Left hindlimb (tissue), 1 donor: Measurements from ENCODE around the gene SEBOX.
A peak's percentile ranks its signal among the peaks of the same experiment; 100 is the strongest.

Experiments used
- DNase-seq: peaks from one replicate; pipeline ENCODE4 v3.0.0-alpha.2; 2018

SEBOX gene

DNA sequence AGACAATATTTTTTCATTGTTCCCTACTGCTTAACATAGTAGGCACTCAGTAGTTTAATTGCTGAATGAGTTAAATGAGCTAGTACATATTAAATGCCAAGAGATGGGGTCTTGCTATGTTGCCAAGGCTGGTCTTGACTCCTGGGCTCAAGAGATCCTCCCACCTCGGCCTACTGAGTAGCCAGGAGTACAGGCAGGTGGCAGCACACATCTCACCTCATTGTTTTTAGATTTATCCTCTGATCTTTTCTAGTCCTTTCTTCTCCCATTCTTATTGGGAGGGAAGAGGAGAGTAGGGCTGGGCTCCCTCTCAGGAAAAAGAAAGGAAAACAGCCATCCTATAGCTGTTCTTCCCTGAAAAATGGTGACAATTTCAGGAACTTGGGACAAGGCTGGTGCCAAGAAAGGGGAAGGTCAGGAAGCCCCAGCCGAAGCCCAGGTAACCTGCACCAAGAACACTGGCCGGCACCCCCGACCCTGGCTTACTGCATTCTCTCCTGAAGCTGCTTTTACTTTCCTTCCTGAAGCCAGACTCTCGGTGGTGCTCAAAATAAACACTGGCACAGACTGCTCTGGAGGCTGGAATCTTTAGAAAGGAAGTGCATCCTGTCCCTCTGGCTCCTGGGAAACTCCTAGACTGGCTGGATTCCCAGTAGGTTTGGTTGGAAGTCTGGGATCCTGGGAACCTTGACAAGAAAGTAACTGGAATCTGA is 26.8 kb downstream of the SEBOX start:
- DNase-seq: no peak

- DNase-seq: peak; percentile 78
Measured at GRCh38 chr17:28335959-28336871, 28.8 kb downstream of the SEBOX start.

DNA sequence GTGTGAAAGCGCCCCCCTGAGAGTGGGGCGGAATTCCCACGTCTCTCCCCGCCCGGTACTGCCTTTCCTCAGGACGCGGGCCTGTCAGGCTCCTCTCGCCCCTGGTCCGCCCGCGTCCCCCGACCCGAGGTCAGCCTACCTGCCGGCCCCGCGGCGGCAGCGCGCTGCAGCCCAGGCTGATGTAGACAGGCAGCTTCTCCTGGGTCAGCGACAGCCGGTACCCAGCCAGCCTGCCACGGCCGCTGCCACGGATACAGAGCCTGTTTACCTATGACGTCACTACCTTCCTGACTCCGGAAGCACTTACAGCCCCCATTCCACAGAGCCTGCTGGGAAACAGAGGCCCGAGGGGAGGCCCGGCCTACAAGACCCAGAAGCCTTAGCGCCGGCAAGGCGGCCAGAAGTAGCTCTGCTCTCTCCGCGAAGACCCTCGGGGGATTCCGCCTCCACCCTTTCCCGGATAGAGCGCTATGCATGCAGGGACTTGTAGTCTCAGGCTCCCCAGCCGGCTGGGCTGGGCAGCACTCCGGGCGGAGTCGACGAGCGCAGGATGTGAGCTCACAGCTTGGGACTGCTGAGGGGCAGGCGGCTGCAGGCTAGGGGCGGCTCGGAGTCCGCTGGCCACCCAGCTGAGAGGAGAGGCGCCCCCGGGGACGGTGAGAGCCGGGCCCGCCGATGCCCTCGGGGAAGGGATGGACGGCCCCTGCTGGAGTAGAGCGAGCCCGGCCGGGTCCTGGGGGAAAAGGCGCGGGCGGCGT is 29.6 kb downstream of the SEBOX start, which contains the start of the genes IFT20 and TNFAIP1:
IFT20 (minus strand) TSS at position 272 of the 758 bp plus-strand sequence. CDS start 3,487 bp downstream, outside the sequence.
TNFAIP1 (plus strand) TSS at position 561 of the 758 bp plus-strand sequence. CDS start 3,761 bp downstream, outside the sequence.
- DNase-seq: peak; percentile 100

GRCh38 chr17:28334666-28335200 is 30.3 kb downstream of the SEBOX start:
- no peak for DNase-seq

DNA sequence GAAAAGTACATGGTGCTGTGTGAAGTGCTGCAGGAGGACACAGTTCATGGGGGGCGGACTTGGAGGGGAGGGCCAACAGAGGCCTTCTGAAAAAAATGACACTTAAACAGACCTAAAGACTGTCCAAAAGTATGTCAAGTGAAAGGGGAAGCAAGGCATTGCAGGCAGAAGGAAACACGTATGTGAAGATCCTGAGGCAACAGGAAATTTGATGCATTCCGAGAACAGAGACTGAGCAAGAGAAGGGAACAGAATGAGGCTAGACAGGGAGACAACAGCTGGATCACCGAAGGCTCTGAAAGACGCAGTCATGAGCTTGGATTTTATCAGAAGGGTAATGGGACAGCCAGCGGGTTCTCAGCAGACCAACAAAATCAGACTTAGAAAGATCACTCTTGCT is 30.8 kb downstream of the SEBOX start:
- no peak for DNase-seq

DNA sequence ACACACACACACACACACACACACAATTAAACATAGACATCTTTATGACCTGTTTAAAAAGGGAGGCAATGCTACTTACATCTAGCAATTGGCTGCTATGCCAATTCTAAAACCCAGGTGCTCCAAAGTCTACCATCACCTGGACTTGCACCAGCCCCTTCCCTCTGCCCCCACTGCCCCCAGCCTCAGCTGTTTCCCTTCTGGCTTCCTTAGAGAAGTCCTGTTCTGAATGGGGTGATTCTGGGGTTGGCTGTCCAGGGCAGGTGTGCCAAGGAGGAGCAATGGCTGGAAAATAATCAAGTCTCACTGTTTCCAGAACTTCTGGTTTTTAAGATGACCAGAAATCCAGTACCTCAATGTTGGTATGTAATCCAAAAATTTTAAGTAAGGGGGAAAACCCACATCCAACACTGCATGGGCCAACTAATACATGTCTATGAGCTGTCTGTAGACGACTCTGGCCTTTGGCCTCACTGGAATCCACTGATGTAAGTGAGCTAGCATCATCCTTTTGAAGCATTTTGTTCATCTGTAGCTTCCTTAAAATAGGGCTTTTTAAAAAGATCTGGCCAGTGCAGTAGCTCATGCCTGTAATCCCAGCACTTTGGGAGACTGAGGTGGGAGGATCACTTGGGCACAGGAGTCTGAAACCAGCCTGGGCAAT is 31.8 kb downstream of the SEBOX start:
- no peak for DNase-seq

DNA sequence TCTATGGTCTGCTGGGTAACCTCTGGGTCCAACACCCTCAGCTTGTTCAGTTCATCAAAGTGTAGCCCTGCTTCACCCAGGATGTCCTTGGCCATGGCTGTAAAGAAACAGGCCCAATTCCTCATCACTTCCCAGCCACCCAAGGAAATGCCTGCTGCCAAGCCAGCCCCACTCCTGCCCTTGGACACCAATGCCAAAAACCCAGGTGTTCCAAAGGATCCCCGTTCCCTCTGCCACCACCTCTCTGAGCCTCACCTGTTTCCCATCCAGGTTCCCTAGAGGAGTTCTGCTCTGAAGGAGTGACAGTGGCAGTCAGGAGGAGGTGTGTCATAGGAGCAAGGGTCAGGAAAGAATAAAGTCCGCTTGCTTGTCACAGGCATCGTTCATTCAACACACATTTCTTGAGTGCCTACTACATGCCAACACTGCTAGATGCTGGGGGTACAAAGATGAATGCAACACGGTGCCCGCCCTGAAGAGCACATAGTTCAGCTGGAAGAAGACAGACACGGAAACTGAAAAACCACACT is 33.0 kb downstream of the SEBOX start:
- DNase-seq: no peak

GRCh38 chr17:28330671-28331070 is 34.3 kb downstream of the SEBOX start:
- DNase-seq: no peak

GRCh38 chr17:28328325-28328724 is 36.7 kb downstream of the SEBOX start:
- no peak for DNase-seq

DNA sequence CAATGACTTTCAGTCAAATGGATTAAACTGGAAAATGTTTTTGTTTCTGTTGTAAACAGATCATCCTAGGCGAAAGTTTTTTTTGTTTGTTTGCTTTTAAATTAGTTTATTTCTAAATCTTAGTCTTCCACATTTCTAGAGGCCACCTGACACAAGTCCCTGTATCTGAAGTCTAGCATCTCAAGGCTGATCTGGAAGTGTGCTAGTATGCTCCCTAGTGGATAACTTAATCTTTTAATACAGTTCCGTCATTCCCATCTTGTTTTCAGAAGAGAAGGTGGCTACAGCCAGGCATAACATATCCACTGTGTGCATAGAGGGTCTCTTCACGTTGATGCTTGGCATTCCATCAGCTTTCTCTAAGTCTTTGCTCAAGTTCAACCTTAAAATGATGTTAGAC is 37.3 kb downstream of the SEBOX start:
- no peak for DNase-seq

GRCh38 chr17:28327031-28327607 is 37.9 kb downstream of the SEBOX start:
- DNase-seq: no peak

GRCh38 chr17:28326114-28326513 is 38.9 kb downstream of the SEBOX start:
- no peak for DNase-seq

- DNase-seq: no peak
Measured at GRCh38 chr17:28325211-28325610, 39.8 kb downstream of the SEBOX start.

GRCh38 chr17:28324781-28325180 is 40.2 kb downstream of the SEBOX start:
- no peak for DNase-seq

DNA sequence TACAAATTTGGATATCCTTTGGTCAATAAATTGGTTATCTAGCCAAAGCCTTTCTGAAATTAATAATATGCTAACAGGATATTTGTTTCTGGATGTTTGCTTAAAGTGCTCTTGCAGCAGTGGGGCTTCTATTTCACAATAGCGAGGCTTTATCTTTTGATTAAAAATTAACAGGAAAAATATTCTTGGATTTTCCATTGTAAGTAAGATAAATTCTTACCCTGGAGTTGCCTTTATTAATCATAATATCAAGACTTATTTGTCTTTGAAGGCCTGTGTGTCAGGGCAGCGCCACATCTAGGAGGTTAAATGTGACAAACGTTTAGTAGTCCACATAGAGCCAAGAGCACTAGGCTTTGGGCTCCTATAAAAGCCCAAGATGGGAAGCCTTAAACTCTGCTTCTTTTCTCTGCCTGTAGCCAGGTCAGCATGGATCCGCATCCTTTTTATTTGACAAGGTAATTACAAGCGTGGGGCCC is 40.7 kb downstream of the SEBOX start:
- DNase-seq: no peak

GRCh38 chr17:28320215-28321061 is 44.6 kb downstream of the SEBOX start:
- DNase-seq: no peak

DNA sequence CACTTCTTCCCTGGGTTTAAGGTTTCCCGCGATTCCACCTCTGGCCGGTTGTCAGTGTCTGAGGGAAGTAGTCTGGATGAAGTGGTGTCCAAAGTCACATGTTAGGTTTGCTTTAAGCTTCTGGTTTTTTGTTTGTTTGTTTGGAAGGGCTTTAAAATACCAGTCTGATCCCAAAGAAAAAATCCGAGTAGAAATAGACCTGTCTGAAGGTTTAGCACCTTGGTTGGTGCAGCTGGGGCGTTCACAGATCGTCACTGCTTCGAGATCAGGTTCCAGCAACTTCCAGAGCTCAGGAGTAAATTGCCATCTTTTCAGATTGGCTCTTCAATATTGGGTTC is 45.4 kb downstream of the SEBOX start:
- DNase-seq: no peak

GRCh38 chr17:28318759-28319597 is 46.0 kb downstream of the SEBOX start, which contains the start of gene TMEM97:
Gene TMEM97, plus strand, starts transcription at chr17:28319200. Its CDS starts 40 bp downstream, at chr17:28319240.
- DNase-seq: peak; percentile 97
